Motor neuron (in vitro differentiated cells): ENCODE measurements around the gene ARHGEF7. TPM values are rescaled to one million over a fixed set of nuclear protein-coding genes. Genes with fewer than 3 reads are reported as not detected.

Experiments used
- ATAC-seq, 8 experiments: fragments of 200-7000 bp; cut with Tn5 transposase; replicated peaks in 6 of 8; 2 replicates each; pipeline ENCODE4 v1.8.0; 2021; ENCODE audit warnings: mild to moderate bottlenecking in 8 of 8, moderate library complexity in 8 of 8
- H3K27ac ChIP-seq, 2 donors: fragments of 250-450 bp; sonication (Bioruptor Pico); 2 replicates each; pipeline ENCODE4 v1.9.0; 2021; ENCODE audit warnings: antibody characterized with exemption in 2 of 2, mild to moderate bottlenecking in 2 of 2, moderate library complexity in 1 of 2
- H3K4me1 ChIP-seq, 2 donors: fragments of 250-450 bp; sonication (Bioruptor Pico); replicated peaks in 1 of 2; 2 replicates each; pipeline ENCODE4 v1.6.1; 2021; ENCODE audit warnings: antibody characterized with exemption in 2 of 2, mild to moderate bottlenecking in 2 of 2, moderate library complexity in 1 of 2
- H3K4me3 ChIP-seq, 5 donors: fragments of 250-450 bp; sonication (Bioruptor Pico); 2 replicates each; pipeline ENCODE4 v1.9.0; 2021; ENCODE audit warnings: antibody characterized with exemption in 5 of 5, mild to moderate bottlenecking in 5 of 5, moderate library complexity in 4 of 5
- WGBS, 10 experiments: fragments of 450-650 bp; shearing (Covaris generic); methylation state at CpG; one replicate each; pipeline ENCODE4 v1.0.0; 2022; 5-methylcytosine and 5-hydroxymethylcytosine counted together
- in situ Hi-C, 9 experiments: fragments of 400-800 bp; cut with MboI; loops; one replicate each; pipeline ENCODE4 v1.15.0; 2021; ENCODE audit warnings: low sequenced_read_pairs in 9 of 9, low pct_unique_long_range_greater_than_20kb in 2 of 9; ENCODE audit not compliant: unreplicated experiment in 9 of 9
- total RNA-seq, 8 experiments: library from RNA; unstranded; fragments of 300-600 nt; gene quantifications; 2 replicates each; pipeline versions ENCODE4 v1.2.3 to v1.2.4, GENCODE V29; 2022

Gene ARHGEF7
- total RNA-seq, 8 experiments from 2014 or later: 27.9 to 56.9 (median 50.5) TPM

GRCh38 chr13:111280226-111280625, 165.1 kb downstream of the ARHGEF7 start:
- no peaks in the 10 kb centered on the region for H3K4me1 ChIP-seq
- WGBS, 10 experiments: 20 to 98% (median 94%) methylated on average over 1 to 11 of the region's 12 CpGs; no CpG with 5 or more reads in 2 of the 10 experiments
- H3K27ac ChIP-seq: no peak overlapping the region
- ATAC-seq: no peak
- in situ Hi-C loops: no loop called here
- no peak overlapping the region for H3K4me3 ChIP-seq

- Histone ChIP-seq H3K4me1 (no peaks in the 10 kb centered on the region), H3K4me3 (no peak overlapping the region), H3K27ac (no peak overlapping the region)
- no peak for ATAC-seq
- in situ Hi-C loops: no loop called here
- WGBS, 10 experiments: 66 to 100% (median 90%) methylated on average over 3 to 12 of the region's 12 CpGs
Observed at GRCh38 chr13:111280681-111281585, 165.8 kb downstream of the ARHGEF7 start.

- Histone ChIP-seq H3K27ac (no peak overlapping the region), H3K4me3 (no peak overlapping the region), H3K4me1 (no peaks in the 10 kb centered on the region)
- peak in 2 of 8 experiments; percentile 31 to 57 for ATAC-seq
- in situ Hi-C loops: no loop called here
- 44 to 100% (median 76%) methylated on average over 1 to 10 of the region's 10 CpGs; no CpG with 5 or more reads in 1 of the 10 experiments for WGBS, 10 experiments
Observed at GRCh38 chr13:111281751-111282311, 166.7 kb downstream of the ARHGEF7 start.

- no peaks in the 10 kb centered on the region for H3K4me1 ChIP-seq
- no peak for ATAC-seq
- no peak overlapping the region for H3K27ac ChIP-seq
- no peak overlapping the region for H3K4me3 ChIP-seq
- in situ Hi-C loops: no loop called here
- 61 to 100% (median 93%) methylated on average over 2 to 5 of the region's 5 CpGs; no CpG with 5 or more reads in 4 of the 10 experiments for WGBS, 10 experiments
Observed at GRCh38 chr13:111282425-111282824, 167.3 kb downstream of the ARHGEF7 start.

- in situ Hi-C loops: no loop called here
- no peaks in the 10 kb centered on the region for H3K4me1 ChIP-seq
- no peak for ATAC-seq
- H3K27ac ChIP-seq: no peak overlapping the region
- no peak overlapping the region for H3K4me3 ChIP-seq
- WGBS, 10 experiments: 60 to 100% (median 100%) methylated on average over 1 to 4 of the region's 23 CpGs; no CpG with 5 or more reads in 6 of the 10 experiments
Observed at GRCh38 chr13:111282997-111283396, 167.9 kb downstream of the ARHGEF7 start.

- 87 to 100% (median 100%) methylated on average over 1 to 8 of the region's 10 CpGs; no CpG with 5 or more reads in 3 of the 10 experiments for WGBS, 10 experiments
Observed at GRCh38 chr13:111283457-111283856, 168.3 kb downstream of the ARHGEF7 start.

GRCh38 chr13:111283991-111284390, 168.9 kb downstream of the ARHGEF7 start:
- Histone ChIP-seq H3K4me3 (no peak overlapping the region), H3K27ac (no peak overlapping the region), H3K4me1 (no peaks in the 10 kb centered on the region)
- WGBS, 10 experiments: 75 to 100% (median 83%) methylated on average over 2 to 9 of the region's 9 CpGs; no CpG with 5 or more reads in 3 of the 10 experiments
- no peak for ATAC-seq
- in situ Hi-C loops: no loop called here

More at GRCh38 chr13:111283457-111283856, 168.3 kb downstream of the ARHGEF7 start:
- Histone ChIP-seq H3K4me3 (no peak overlapping the region), H3K27ac (no peak overlapping the region), H3K4me1 (no peaks in the 10 kb centered on the region)
- in situ Hi-C loops: no loop called here
- ATAC-seq: no peak

- Histone ChIP-seq H3K4me1 (no peaks in the 10 kb centered on the region), H3K4me3 (no peak overlapping the region), H3K27ac (no peak overlapping the region)
- 38 to 100% (median 100%) methylated on average over 1 to 8 of the region's 14 CpGs for WGBS, 10 experiments
- no peak for ATAC-seq
- in situ Hi-C loops: no loop called here
Observed at GRCh38 chr13:111284565-111284964, 169.5 kb downstream of the ARHGEF7 start.

- no peak overlapping the region for H3K4me3 ChIP-seq
- in situ Hi-C loops: no loop called here
- WGBS, 10 experiments: 0 to 100% (median 85%) methylated on average over 1 to 14 of the region's 15 CpGs; no CpG with 5 or more reads in 5 of the 10 experiments
- no peak overlapping the region for H3K27ac ChIP-seq
- no peaks in the 10 kb centered on the region for H3K4me1 ChIP-seq
- ATAC-seq: no peak
Observed at GRCh38 chr13:111286162-111286561, 171.1 kb downstream of the ARHGEF7 start.

GRCh38 chr13:111286749-111287148, 171.6 kb downstream of the ARHGEF7 start:
- H3K27ac ChIP-seq: no peak overlapping the region
- WGBS, 10 experiments: 68 to 100% (median 100%) methylated on average over 1 to 3 of the region's 7 CpGs; no CpG with 5 or more reads in 4 of the 10 experiments
- peak in 1 of 8 experiments; percentile 53 for ATAC-seq
- H3K4me3 ChIP-seq: no peak overlapping the region
- no peaks in the 10 kb centered on the region for H3K4me1 ChIP-seq
- in situ Hi-C loops: no loop called here

GRCh38 chr13:111287201-111287600, 172.1 kb downstream of the ARHGEF7 start:
- Histone ChIP-seq H3K4me3 (no peak overlapping the region), H3K27ac (no peak overlapping the region), H3K4me1 (no peaks in the 10 kb centered on the region)
- WGBS, 10 experiments: 98 to 100% methylated on average over 6 to 7 of the region's 8 CpGs; no CpG with 5 or more reads in 8 of the 10 experiments
- in situ Hi-C loops: no loop called here
- no peak for ATAC-seq

GRCh38 chr13:111288276-111288675, 173.2 kb downstream of the ARHGEF7 start:
- ATAC-seq: no peak
- no peak overlapping the region for H3K27ac ChIP-seq
- WGBS, 10 experiments: 57 to 100% (median 97%) methylated on average over 1 to 7 of the region's 7 CpGs
- in situ Hi-C loops: no loop called here
- H3K4me3 ChIP-seq: no peak overlapping the region
- no peaks in the 10 kb centered on the region for H3K4me1 ChIP-seq

- H3K4me3 ChIP-seq: no peak overlapping the region
- no peaks in the 10 kb centered on the region for H3K4me1 ChIP-seq
- 47 to 100% (median 92%) methylated on average over 1 to 9 of the region's 11 CpGs; no CpG with 5 or more reads in 1 of the 10 experiments for WGBS, 10 experiments
- in situ Hi-C loops: no loop called here
- ATAC-seq: no peak
- no peak overlapping the region for H3K27ac ChIP-seq
Observed at GRCh38 chr13:111289251-111289650, 174.1 kb downstream of the ARHGEF7 start.
